Astrocyte (in vitro differentiated cells and primary cell): ENCODE results near the gene SLC1A7. TPM values are rescaled to one million over a fixed set of nuclear protein-coding genes. Genes with fewer than 3 reads are reported as not detected.

Source experiments
- DNase-seq: peaks from one replicate; pipeline ENCODE4 v3.0.0-alpha.2; 2010; ENCODE audit warnings: low read depth
- FAIRE-seq: peaks from 2 replicates; lab custom pipeline; 2011; peaks lifted over from hg19 to GRCh38; lab: Jason Lieb, UNC
- H2AFZ ChIP-seq: 2 replicates; pipeline ENCODE4 v1.6.0; 2012; ENCODE audit warnings: low read depth, low read length, inconsistent platforms
- H3K27ac ChIP-seq: 2 replicates; pipeline ENCODE4 v1.5.1; 2011; ENCODE audit warnings: low read depth, low read length, inconsistent platforms
- H3K27me3 ChIP-seq: 2 replicates; pipeline ENCODE4 v1.6.0; 2011; ENCODE audit warnings: low read length, inconsistent platforms; ENCODE audit not compliant: insufficient read depth
- H3K36me3 ChIP-seq: 2 replicates; pipeline ENCODE4 v1.5.1; 2011; ENCODE audit warnings: low read length, inconsistent platforms; ENCODE audit not compliant: insufficient read depth
- H3K4me1 ChIP-seq: 2 replicates; pipeline ENCODE4 v1.5.1; 2011; ENCODE audit warnings: low read length, inconsistent platforms; ENCODE audit not compliant: insufficient read depth
- H3K4me2 ChIP-seq: 2 replicates; pipeline ENCODE4 v1.6.0; 2012; ENCODE audit warnings: low read length, inconsistent platforms
- H3K4me3 ChIP-seq: 2 replicates; pipeline ENCODE4 v1.5.1; 2011; ENCODE audit warnings: low read depth, mild to moderate bottlenecking, low read length, inconsistent platforms; ENCODE audit not compliant: insufficient read depth
- H3K79me2 ChIP-seq: 2 replicates; pipeline ENCODE4 v1.6.0; 2012; ENCODE audit warnings: mild to moderate bottlenecking, low read length, inconsistent platforms; ENCODE audit not compliant: insufficient read depth
- H3K9ac ChIP-seq: 2 replicates; pipeline ENCODE4 v1.6.0; 2012; ENCODE audit warnings: mild to moderate bottlenecking, low read length, inconsistent platforms
- H3K9me3 ChIP-seq: 2 replicates; pipeline ENCODE4 v1.5.1; 2012; ENCODE audit warnings: low read depth, mild to moderate bottlenecking, low read length, inconsistent platforms; ENCODE audit not compliant: insufficient read depth
- H4K20me1 ChIP-seq: 2 replicates; pipeline ENCODE4 v1.6.0; 2012; ENCODE audit warnings: low read length, inconsistent platforms; ENCODE audit not compliant: insufficient read depth
- H3K27ac Mint-ChIP-seq: one replicate; pipeline ENCODE4 v1.8.0; 2021; ENCODE audit warnings: mild to moderate bottlenecking, mixed read lengths; ENCODE audit not compliant: unreplicated experiment
- H3K27me3 Mint-ChIP-seq: one replicate; pipeline ENCODE4 v1.8.0; 2021; ENCODE audit warnings: low read depth, mixed read lengths; ENCODE audit not compliant: unreplicated experiment
- H3K36me3 Mint-ChIP-seq: one replicate; pipeline ENCODE4 v1.8.0; 2021; ENCODE audit warnings: low read depth, mixed read lengths; ENCODE audit not compliant: unreplicated experiment
- H3K4me1 Mint-ChIP-seq: one replicate; pipeline ENCODE4 v1.8.0; 2021; ENCODE audit warnings: low read depth, mixed read lengths; ENCODE audit not compliant: unreplicated experiment
- H3K4me3 Mint-ChIP-seq: one replicate; pipeline ENCODE4 v1.8.0; 2021; ENCODE audit warnings: mild to moderate bottlenecking, moderate library complexity, mixed read lengths; ENCODE audit not compliant: unreplicated experiment
- H3K9me3 Mint-ChIP-seq: one replicate; pipeline ENCODE4 v1.8.0; 2021; ENCODE audit warnings: mild to moderate bottlenecking, mixed read lengths; ENCODE audit not compliant: unreplicated experiment
- EZH2 ChIP-seq: IDR thresholded peaks from 2 replicates; pipeline ENCODE4 v1.6.1; 2012; ENCODE audit warnings: mild to moderate bottlenecking, low read length, inconsistent platforms; ENCODE audit not compliant: insufficient read depth
- total RNA-seq: library from RNA; stranded (reverse); gene quantifications from 2 replicates; pipeline ENCODE4 v1.2.1, GENCODE V29; 2021
- TF ChIP-seq, protein P1 (sequence below): IDR thresholded peaks from 2 replicates; pipeline ENCODE4 v1.5.1; 2011; ENCODE audit warnings: low read depth, mild to moderate bottlenecking, inconsistent platforms, low read length, moderate library complexity; ENCODE audit not compliant: insufficient read depth

The SLC1A7 gene
- total RNA-seq, 1 donor from 2014 or later: not detected

DNA sequence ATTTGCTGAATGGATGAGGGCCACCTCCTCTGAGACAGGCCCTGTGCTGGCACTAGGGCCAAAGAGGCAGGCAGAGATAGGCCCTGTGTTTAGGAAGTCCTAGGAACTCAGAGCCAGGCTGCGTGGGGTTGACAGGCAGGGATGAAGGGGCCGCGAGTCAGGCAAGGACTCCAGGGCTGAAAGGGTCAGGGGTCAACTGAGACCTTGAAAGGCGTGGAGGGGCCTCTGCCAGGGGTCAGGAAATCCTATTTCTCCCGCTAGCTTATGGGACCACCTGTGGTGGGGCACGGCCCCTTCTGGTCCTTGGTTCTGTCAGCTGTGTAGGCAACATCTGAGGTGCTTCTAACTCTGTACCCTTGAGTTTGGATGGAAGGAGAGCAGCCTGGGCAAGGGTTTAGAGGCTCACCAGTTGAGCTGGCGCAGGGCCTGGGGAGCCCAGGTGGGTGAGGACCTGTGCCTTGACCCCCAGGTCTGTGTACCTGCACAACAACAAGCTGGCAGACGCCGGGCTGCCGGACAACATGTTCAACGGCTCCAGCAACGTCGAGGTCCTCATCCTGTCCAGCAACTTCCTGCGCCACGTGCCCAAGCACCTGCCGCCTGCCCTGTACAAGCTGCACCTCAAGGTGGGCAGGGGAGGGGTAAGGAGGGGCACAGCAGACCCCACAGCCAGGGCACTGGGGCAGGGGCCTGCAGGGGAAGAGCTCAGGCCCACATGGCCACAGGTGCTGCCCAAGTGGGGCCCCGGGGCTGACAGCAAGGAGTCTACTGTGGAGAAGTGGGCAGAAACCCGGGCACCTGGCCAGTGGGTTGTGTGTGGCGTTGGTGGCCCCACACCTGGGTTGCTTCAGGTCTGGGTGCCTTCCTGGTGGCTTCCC, 65.5 kb downstream of the SLC1A7 start:
- Histone ChIP-seq H3K9ac (no peak overlapping the region), H3K27ac (no peak overlapping the region), H3K9me3 (no peaks in the 10 kb centered on the region), H3K27me3 (no peaks in the 10 kb centered on the region), H3K4me1 (no peaks in the 10 kb centered on the region), H2AFZ (no peak overlapping the region), H4K20me1 (no peaks in the 10 kb centered on the region), H3K4me3 (no peak overlapping the region), H3K79me2 (no peaks in the 10 kb centered on the region), H3K36me3 (no peaks in the 10 kb centered on the region), H3K4me2 (no peak overlapping the region)
- H3K27me3 Mint-ChIP-seq: peaks cover 37% of the 10 kb centered on the region
- H3K36me3 Mint-ChIP-seq: peaks cover 3% of the 10 kb centered on the region
- no peaks in the 10 kb centered on the region for H3K4me1 Mint-ChIP-seq
- no peak for FAIRE-seq
- no peak for TF ChIP-seq EZH2
- TF ChIP-seq, protein P1, sequence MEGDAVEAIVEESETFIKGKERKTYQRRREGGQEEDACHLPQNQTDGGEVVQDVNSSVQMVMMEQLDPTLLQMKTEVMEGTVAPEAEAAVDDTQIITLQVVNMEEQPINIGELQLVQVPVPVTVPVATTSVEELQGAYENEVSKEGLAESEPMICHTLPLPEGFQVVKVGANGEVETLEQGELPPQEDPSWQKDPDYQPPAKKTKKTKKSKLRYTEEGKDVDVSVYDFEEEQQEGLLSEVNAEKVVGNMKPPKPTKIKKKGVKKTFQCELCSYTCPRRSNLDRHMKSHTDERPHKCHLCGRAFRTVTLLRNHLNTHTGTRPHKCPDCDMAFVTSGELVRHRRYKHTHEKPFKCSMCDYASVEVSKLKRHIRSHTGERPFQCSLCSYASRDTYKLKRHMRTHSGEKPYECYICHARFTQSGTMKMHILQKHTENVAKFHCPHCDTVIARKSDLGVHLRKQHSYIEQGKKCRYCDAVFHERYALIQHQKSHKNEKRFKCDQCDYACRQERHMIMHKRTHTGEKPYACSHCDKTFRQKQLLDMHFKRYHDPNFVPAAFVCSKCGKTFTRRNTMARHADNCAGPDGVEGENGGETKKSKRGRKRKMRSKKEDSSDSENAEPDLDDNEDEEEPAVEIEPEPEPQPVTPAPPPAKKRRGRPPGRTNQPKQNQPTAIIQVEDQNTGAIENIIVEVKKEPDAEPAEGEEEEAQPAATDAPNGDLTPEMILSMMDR: no peak
- no peak overlapping the region for H3K27ac Mint-ChIP-seq
- no peaks in the 10 kb centered on the region for H3K9me3 Mint-ChIP-seq
- DNase-seq: no peak
- no peak overlapping the region for H3K4me3 Mint-ChIP-seq

DNA sequence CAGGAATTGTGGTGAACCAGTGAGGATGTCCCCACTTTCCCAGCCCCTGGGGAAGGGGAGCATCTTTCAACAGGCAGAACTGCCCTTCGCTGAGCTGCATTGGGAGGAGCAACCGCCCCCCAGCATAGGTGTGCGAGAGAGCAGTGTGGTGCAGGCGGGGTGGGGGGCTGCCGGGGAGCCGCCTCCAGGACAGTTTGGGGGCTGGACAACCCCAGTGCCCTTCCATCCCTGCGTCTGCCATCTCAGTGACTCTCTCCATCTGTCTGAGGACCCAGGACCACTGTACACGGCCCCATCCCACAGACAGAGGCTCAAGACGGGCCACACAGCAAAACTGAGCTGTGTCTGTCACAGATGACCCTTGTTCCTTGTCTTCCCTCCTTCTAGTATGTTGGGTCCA, 66.3 kb downstream of the SLC1A7 start:
- no peaks in the 10 kb centered on the region for H3K9me3 ChIP-seq
- Mint-ChIP-seq H3K9me3 (no peaks in the 10 kb centered on the region), H3K4me1 (no peaks in the 10 kb centered on the region), H3K27ac (no peak overlapping the region), H3K27me3 (peaks cover 34% of the 10 kb centered on the region), H3K36me3 (peaks cover 3% of the 10 kb centered on the region), H3K4me3 (no peak overlapping the region)
- H3K4me2 ChIP-seq: no peak overlapping the region
- H3K9ac ChIP-seq: no peak overlapping the region
- no peaks in the 10 kb centered on the region for H4K20me1 ChIP-seq
- no peaks in the 10 kb centered on the region for H3K4me1 ChIP-seq
- no peak overlapping the region for H3K4me3 ChIP-seq
- no peak for TF ChIP-seq EZH2
- TF ChIP-seq, protein P1: no peak
- H3K27ac ChIP-seq: no peak overlapping the region
- H3K27me3 ChIP-seq: no peaks in the 10 kb centered on the region
- no peak for FAIRE-seq
- no peaks in the 10 kb centered on the region for H3K36me3 ChIP-seq
- DNase-seq: no peak
- no peaks in the 10 kb centered on the region for H3K79me2 ChIP-seq
- no peak overlapping the region for H2AFZ ChIP-seq

DNA sequence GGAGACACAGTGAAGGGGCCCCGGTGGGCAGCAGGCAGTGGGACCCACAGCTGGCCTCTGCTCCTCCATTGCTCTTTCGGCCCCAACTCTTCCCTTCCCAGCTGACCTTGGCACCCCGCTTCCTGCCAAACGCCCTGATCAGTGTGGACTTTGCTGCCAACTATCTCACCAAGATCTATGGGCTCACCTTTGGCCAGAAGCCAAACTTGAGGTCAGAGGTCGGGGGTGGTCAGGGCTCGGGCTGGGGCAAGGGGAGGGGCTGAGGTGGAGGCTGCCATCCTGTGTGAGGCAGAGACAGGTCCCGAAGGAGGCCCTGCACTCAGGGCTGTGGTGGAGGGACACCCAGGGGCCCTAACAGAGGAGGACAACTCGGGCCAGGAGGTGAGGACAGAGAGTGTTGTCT, 66.7 kb downstream of the SLC1A7 start:
- H3K4me3 Mint-ChIP-seq: no peak overlapping the region
- peaks cover 3% of the 10 kb centered on the region for H3K36me3 Mint-ChIP-seq
- H3K36me3 ChIP-seq: no peaks in the 10 kb centered on the region
- H3K4me2 ChIP-seq: no peak overlapping the region
- H3K9me3 Mint-ChIP-seq: no peaks in the 10 kb centered on the region
- no peaks in the 10 kb centered on the region for H3K27me3 ChIP-seq
- TF ChIP-seq, protein P1: no peak
- TF ChIP-seq EZH2: no peak
- FAIRE-seq (no peak), DNase-seq (no peak)
- no peaks in the 10 kb centered on the region for H3K4me1 Mint-ChIP-seq
- H3K27me3 Mint-ChIP-seq: peaks cover 32% of the 10 kb centered on the region
- no peak overlapping the region for H3K9ac ChIP-seq
- H3K79me2 ChIP-seq: no peaks in the 10 kb centered on the region
- no peaks in the 10 kb centered on the region for H3K9me3 ChIP-seq
- H3K27ac Mint-ChIP-seq: no peak overlapping the region
- H3K4me3 ChIP-seq: no peak overlapping the region
- no peak overlapping the region for H3K27ac ChIP-seq
- H3K4me1 ChIP-seq: no peaks in the 10 kb centered on the region
- H2AFZ ChIP-seq: no peak overlapping the region
- no peaks in the 10 kb centered on the region for H4K20me1 ChIP-seq
